HG02938 (cell line): ENCODE results near the gene DBF4.
A peak's percentile ranks its signal among the peaks of the same experiment; 100 is the strongest.
"Not testable (repeated sequence)": the region's sequence is repeated elsewhere in the genome, so short reads cannot be mapped to it uniquely, and the experiment has no call there.

Source experiments
- ATAC-seq: cut with Tn5 transposase; IDR thresholded peaks from one replicate; pipeline ENCODE4 v1.9.1; 2021; ENCODE audit warnings: mild to moderate bottlenecking, moderate library complexity; ENCODE audit not compliant: unreplicated experiment

Gene DBF4

DNA sequence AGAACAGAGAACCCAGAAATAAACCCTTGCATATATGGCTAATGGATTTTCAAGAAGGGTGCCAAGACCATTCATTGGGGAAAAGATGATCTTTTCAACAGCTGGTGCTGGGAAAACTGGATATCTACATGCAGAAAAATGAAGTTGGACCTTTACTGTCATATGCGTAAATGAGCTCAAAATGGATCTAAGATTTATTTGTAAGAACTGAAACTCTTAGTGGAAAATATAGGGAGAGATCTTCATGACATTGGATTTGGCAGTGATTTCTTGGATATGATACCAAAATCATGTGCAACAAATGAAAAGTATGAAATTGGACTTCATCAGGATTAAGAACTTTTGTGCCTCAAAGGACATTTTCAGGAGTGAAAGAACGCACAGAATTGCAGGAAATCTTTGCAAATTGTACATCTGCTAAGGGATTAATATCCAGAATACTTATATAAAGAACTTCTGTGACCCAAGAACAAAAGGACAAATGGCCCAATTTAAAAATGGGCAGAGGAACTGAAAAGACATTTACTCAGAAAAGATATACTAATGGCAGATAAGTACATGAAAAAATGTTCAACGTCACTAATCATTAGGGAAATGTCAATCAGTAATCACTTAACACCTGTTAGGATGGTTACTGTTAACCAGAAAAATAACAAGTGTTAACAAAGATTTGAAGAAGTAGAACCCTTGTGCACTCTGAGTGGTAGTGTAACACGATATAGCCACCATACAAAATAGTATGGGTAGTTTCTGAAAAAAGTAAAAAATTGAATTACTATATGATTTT is 6.1 kb downstream of the DBF4 start:
- no peak for ATAC-seq

DNA sequence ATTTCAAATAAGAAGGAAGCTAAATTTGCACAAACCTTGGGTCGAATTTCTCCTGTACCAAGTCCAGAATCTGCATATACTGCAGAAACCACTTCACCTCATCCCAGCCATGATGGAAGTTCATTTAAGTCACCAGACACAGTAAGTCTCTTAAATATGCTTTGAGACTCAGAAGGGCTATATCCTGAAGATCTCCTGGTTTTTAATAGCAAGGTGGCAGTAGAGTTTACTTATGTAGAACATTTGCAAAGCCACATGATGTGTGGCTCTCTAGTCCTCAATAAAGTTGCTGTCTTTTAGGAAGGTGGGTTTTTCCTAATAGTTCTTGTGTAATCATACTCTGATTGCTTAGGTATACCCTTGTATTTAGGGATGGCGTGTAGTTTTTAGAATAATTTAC is 8.7 kb downstream of the DBF4 start:
- no peak for ATAC-seq

DNA sequence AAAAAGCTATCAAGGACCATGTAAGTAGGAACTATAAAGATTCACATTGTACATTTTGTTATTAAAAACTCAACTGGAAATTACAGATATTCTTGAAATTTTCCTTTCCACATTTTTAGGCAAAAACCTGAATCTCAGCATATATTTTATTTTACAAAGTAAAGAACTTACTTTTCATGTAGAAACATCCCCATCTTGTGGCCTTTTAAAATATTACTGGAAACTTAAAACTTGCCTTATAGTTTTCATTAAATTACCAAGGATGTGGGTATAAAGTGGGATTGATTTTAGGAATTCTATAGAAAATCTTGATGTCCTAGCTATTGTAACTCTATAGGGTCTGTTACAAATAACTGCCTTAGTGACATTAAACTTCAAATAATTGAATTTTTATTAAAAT is 10.6 kb downstream of the DBF4 start:
- no peak for ATAC-seq

DNA sequence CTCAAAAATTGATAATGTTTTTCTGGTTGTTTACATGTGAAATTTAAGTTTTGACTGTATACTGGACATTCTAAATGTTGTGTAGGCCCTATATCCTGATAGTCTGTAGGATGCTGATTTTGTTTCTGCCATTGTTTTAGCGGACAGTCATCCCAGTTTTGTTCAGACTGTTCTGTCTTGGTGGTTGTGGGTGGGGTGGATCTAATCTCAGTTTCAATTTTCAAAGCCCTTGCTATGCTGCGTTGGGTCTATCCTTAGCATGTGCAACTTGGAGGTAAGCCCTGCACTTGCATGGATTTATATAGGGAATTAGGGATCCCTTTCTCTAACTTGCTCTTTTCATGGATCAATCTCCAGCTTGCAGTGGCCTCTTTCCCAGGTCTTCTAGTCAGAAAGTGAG is 19.1 kb downstream of the DBF4 start:
- no peak for ATAC-seq

DNA sequence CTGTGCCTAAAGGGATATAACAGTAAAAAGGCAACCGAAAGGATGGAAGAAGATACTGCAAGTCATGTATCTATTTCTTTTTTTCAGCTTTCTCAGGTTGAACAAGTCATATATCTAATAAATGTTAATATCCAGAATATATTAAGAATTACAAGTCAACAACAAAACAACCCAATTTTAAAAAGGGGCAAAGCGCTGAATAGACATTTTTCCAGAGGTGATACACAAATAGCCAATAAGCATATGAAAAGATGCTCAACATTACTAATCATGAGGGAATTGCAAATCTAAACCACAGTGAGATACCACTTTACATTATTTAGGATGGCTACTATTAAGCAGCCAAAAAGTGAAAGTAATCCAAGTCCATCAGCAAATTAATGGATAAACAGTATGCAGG is 23.0 kb downstream of the DBF4 start:
- no peak for ATAC-seq

DNA sequence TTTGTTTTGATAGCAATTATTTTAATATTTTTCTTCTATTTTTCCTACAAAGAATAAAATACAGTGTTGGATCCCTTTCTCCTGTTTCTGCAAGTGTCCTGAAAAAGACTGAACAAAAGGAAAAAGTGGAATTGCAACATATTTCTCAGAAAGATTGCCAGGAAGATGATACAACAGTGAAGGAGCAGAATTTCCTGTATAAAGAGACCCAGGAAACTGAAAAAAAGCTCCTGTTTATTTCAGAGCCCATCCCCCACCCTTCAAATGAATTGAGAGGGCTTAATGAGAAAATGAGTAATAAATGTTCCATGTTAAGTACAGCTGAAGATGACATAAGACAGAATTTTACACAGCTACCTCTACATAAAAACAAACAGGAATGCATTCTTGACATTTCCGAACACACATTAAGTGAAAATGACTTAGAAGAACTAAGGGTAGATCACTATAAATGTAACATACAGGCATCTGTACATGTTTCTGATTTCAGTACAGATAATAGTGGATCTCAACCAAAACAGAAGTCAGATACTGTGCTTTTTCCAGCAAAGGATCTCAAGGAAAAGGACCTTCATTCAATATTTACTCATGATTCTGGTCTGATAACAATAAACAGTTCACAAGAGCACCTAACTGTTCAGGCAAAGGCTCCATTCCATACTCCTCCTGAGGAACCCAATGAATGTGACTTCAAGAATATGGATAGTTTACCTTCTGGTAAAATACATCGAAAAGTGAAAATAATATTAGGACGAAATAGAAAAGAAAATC is 31.0 kb downstream of the DBF4 start:
- not testable (repeated sequence) for ATAC-seq

DNA sequence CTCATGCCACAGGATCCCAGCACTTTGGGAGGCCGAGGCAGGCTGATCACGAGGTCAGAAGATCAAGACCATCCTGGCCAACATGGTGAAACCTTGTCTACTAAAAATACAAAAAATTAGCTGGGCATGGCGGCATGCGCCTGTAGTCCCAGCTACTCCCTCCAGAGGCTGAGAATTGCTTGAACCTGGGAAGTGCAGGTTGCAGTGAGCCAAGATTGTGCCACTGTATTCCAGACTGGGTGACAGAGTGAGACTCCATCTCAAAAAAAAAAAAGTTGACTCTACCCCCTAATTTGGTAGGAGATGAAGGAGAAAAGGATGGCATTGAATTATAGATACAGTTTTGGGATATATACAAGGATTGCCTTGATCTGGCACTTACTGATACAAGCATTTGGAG is 32.5 kb downstream of the DBF4 start:
- ATAC-seq: not testable (repeated sequence)

DNA sequence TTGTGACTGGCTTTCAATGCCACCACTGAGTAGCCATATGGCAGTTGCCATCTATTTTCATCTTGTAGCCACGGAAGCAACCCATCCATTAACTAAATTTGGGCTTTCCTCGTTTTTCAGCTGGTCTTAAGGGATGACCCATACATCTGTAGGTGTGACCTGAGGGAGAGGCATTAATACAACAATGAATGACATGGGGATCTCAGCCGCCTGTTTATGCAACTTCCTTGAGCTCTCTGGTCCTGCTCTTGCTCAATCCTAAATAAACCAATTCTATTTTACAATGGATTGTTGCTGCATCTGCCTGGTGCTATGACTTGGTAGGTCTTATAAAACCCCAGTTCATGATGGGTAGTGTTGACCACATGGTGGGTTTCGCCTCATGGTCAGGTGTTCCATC is 35.8 kb downstream of the DBF4 start:
- no peak for ATAC-seq

DNA sequence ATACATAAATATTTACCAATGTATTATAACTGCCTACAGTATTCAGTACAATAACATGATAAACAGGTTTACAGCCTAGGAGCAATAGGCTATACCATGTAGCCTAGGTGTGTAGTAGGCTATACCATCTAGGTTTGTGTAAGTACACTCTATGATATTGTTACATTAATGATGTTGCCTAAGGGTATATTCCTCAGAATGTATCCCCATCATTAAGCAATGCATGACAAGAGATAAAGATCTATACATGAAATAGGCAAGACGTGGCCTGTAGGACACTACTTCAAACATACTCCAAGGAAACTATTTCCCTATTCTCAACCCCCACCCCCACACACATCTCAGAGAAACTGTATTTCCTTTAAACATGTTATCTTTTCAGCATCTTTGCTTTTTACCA is 42.4 kb downstream of the DBF4 start:
- ATAC-seq: no peak

DNA sequence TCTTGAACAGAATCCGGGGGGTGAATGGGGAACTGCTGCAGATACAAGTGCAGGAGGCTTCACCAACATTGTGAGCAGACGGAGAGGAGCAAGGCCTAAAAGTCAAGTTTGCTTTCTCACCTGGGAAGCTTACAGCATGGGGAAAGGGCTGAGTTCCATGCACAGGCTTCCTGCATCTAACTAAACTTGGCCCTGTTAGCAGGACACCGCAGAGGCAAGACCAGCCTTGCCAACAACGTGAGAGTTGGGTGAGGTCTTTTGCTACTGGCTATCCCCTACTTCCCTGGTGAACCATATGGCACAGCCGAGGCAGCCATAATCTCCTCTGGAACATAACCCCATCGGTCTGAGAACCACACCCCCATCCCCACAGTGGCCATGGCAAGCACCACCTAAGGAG is 43.6 kb downstream of the DBF4 start:
- no peak for ATAC-seq

DNA sequence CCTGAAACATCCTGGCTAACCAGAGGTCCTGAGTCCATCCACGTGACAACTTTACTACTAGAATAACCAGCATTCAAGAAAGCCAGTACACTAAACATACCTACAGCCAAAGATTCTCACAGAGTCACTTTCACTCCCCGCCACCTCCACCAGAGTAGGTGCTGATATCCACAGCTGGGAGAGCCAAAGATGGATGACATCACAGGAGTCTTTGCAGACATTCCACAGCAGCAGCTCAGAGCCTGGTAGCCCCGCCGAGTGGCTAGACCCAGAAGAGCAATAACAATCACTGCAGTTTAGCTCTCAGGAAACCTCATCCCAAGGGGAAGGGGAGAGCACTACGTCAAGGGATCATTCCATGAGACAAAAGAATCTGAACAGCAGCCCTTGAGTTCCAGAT is 44.3 kb downstream of the DBF4 start:
- ATAC-seq: no peak

DNA sequence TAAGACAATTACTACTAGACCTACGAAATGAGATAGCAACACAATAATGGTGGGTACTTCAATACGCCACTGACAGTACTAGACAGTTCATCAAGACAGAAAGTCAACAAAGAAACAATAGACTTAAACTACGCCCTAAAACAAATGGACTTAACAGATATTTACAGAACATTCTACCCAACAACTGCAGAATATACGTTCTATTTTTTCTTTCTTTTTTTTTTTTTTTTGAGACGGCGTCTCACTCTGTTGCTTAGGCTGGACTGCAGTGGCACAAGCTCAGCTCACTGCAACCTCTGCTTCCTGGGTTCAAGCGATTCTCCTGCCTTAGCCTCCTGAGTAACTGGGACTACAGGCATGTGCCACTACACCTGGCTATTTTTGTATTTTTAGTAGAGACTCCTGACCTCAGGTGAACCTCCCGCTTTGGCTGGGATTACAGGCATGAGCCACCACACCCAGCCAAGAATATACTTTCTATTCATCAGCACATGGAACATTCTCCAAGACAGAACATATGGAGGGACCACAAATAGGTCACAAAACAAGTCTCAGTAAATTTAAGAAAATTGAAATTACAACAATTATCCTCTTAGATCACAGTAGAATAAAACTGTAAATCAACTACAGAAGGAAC is 46.6 kb downstream of the DBF4 start:
- ATAC-seq: not testable (repeated sequence)

DNA sequence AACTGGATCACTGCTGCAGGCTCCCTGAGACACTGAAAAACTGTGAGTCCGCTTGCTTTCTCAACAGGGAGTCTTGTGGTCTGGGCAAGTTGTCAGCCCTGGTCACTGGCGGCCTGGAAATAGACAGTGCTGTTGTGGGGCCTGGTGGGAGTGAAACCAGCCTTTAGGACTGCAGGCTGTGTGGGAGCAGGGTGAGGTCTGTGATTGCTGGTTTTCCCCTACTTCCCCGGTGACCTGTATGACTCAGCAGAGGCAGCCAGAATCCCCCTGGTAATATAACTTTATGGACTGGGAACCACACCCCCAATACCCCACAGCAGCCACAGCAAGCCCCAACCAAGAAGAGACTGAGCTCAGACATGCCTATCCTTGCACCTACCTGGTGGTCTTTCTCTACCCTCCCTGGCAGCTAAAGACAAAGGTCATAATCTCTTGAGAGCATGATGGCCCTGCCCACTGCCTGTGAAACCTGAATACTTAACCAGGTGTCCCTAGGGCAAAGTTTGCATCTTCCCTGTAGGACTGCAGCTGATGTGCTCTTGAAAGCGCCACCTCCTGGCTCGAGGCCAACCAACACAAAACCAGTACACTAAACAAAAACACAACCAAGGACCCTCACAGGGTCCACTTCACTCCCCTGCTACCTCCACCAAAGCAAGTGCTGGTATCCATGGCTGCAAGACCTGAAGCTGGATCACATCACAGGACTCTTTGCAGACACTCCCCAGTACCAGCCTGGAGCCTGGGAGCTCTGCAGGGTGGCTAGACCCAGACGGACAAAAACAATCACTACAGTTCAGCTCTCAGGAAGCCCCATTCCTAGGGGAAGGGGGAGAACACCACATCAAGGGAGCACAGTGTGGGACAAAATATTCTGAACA is 50.5 kb downstream of the DBF4 start:
- ATAC-seq: peak; percentile 98

DNA sequence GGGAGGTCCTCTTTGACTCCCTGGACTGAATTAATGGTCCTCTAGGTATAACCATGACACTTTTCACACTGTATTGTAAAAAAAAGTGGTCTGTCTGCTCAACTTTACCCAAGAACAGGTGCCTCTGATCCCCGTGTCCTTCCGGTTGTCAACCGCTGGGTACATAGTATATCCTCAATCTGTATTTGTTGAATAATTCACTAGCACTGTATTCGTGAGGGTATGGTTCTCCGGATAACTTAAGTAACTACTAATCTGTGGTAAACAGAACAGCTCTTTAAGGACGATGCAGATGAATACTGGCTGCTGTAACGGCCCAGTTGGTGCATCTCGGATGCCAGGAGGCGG is 57.3 kb downstream of the DBF4 start:
- ATAC-seq: no peak

DNA sequence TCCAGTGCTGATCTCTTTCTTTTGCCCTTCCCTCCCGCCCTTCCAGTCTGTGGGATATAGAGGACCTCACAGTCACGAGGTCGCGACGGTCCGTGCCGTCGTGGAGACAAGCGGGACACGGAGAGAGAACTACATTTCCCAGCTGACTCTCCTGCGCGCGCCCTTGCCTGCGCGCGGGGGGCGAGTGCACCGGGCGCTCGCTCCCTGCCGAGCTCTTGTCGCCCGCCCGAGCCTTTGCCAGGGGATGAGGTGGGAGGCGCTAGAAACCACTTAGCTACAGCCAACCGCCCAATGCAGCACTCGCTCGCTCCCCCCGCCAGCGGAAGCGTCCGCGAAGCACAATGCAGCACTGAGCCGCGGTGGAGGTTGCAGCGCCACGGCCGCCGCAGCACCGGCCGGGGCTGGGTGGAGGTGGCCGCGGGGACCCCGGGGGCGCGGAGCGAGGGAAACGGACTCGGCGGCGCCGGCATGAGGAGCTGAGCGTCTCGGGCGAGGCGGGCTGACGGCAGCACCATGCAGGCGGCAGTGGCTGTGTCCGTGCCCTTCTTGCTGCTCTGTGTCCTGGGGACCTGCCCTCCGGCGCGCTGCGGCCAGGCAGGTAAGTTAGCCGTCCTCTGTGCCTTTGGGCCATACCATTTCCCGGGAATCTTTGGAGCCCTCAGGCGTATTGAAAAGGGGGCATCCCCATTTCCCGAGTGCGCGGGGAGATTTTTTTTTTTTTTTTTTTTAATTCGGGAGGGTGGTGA is 57.8 kb downstream of the DBF4 start, which contains the start of gene ADAM22:
ADAM22 (plus strand) TSS at position 299 of the 746 bp plus-strand sequence; CDS start at position 514, 215 bp downstream.
- ATAC-seq: peak; percentile 95

DNA sequence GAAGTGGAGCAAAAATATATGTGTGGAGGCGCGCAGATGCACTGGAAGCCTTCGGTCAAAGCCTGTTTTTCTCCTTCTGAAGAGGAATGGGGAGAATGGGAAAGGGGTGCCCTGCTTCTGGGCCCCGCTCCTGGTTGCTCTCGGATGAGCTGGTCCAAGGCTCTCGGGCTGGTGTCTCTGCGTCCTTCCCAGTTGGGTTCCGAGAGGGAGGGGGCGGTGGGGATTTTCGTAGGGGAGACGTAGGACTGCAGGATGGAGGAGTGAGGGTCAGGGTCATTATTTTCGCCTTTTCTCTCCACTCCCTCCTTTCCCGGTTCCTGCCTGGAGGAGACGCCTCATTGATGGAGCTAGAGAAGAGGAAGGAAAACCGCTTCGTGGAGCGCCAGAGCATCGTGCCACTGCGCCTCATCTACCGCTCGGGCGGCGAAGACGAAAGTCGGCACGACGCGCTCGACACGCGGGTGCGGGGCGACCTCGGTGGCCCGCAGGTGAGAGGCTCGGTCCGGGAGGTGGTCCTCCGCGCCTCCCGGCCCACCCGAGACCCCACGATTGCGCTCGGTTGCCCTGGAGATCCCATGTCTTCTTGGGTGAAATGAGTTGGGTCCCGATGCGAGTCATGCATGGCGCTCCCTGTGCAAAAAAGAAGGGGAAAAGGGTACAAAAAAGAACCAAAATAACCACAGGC is 58.5 kb downstream of the DBF4 start:
- peak; percentile 2 for ATAC-seq

DNA sequence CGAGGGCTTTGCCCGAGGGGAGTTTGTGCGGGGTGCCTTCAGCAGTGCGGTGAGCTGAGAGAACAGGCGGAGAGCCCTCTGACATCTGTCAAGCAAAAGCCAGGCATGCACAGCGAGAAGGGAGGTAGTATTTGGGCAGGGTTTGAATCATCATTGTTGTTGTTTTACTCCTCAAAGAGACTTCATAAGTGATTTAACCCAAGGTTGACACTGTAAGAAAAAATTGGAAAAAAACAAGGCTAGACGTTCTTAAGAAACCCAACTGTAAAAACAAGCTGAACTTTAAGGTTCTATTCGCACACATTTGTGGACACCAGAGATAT is 59.1 kb downstream of the DBF4 start:
- ATAC-seq: no peak

DNA sequence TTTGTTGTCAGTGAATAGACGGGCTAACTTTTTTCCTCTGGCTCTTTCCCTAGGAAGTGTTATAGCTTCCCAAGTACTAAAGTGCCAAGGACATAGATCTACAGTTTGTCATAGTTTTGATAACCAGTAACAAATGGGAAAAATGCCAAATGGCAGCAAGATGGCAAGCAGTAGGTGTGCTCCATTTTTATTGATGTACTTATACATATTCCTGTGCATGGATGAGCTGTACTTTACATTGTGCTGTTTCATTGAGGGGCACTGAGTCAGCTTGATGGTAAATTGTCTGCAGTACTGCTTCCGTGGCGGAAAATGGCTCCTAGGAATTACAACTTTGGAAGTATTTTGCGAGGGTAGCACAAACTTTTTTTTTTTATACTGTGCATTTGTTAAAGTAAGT is 64.8 kb downstream of the DBF4 start:
- ATAC-seq: no peak

DNA sequence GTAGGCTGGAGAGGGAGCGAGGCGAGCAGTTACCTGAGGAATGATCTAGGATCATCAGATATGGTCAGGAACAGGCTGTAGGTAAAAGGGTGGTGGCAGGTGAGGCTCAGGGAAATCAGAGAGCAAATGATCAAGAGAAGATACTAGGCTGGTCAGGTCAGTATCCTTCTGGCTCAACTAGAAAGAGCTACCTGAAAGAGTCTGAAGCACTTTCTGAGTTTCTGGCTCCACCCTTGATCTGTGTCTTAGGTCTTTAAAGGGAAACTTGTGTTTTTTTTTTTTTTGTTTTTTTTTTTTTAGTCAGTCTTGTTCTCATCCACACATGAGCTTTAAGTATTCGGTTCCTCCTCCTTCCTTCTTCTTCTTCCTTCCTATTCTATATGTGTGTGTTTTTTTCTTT is 68.3 kb downstream of the DBF4 start:
- no peak for ATAC-seq

DNA sequence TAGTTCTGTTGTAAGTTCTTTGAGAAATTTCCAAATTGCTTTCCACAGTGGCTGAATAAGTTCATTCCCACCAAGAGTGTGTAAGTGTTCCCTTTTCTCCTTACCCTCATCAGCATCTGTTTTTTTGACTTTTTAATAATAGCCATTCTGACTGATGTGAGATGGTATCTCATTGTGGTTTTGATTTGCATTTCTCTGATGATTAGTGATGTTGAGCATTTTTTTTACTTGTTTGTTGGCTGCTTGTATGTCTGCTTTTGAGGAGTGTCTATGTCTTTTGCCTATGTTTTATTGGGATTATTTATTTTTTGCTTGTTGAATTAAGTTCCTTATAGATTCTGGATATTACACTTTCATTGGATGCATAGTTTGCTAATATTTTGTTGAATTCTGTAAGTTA is 69.6 kb downstream of the DBF4 start:
- ATAC-seq: not testable (repeated sequence)
